PC-3 (cell line): ENCODE data around the gene PROSER3.

Source experiments
- EZH2 ChIP-seq: fragments of 300-600 bp; sonication (generic); IDR thresholded peaks from one replicate; pipeline ENCODE4 v1.6.1; 2017; ENCODE audit warnings: antibody characterized with exemption, mild to moderate bottlenecking, low read length; ENCODE audit not compliant: unreplicated experiment
- TF ChIP-seq, protein P1 (sequence below): fragments of 300-600 bp; sonication (generic); conservative IDR thresholded peaks from 2 replicates; pipeline ENCODE4 v1.5.1; 2017; ENCODE audit warnings: antibody characterized with exemption, low read depth, mild to moderate bottlenecking, low read length

DNA sequence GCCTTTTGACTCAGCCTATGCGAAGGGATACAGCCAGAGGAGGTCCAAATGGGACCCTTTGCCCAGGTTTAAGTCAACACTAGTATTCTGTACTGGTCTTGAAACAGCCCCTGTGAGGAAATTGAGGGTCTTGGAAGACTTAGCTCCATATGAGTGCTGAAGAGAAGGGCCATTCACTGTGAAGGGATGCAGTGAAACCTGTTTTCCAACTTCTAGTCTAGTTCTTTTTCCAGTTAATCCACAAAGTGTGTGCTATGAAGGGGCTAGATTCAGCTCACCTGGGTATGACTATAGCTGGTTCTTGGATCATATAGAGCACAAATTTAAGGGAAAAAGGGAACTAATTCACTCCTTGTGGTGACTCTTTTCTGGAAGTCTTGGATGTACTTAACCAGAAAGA is 49.6 kb upstream of the PROSER3 start:
- TF ChIP-seq, protein P1, sequence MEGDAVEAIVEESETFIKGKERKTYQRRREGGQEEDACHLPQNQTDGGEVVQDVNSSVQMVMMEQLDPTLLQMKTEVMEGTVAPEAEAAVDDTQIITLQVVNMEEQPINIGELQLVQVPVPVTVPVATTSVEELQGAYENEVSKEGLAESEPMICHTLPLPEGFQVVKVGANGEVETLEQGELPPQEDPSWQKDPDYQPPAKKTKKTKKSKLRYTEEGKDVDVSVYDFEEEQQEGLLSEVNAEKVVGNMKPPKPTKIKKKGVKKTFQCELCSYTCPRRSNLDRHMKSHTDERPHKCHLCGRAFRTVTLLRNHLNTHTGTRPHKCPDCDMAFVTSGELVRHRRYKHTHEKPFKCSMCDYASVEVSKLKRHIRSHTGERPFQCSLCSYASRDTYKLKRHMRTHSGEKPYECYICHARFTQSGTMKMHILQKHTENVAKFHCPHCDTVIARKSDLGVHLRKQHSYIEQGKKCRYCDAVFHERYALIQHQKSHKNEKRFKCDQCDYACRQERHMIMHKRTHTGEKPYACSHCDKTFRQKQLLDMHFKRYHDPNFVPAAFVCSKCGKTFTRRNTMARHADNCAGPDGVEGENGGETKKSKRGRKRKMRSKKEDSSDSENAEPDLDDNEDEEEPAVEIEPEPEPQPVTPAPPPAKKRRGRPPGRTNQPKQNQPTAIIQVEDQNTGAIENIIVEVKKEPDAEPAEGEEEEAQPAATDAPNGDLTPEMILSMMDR = no peak
- TF ChIP-seq EZH2 = no peak
